H1 (cell line): Measurements from ENCODE around the gene FTSJ3. TPM values are rescaled to one million over a fixed set of nuclear protein-coding genes. Genes with fewer than 3 reads are reported as not detected.

Source experiments
- CTCF ChIA-PET: fragments of 300-600 bp; sonication (Branson Sonifier 250); formaldehyde crosslinking; loops from one replicate; lab custom pipeline; 2021; ENCODE audit not compliant: partially characterized antibody; lab: Charles Lee
- POLR2A ChIA-PET: fragments of 300-600 bp; sonication (Branson Sonifier 250); formaldehyde crosslinking; loops from one replicate; lab custom pipeline; 2021; ENCODE audit warnings: inconsistent platforms; ENCODE audit not compliant: partially characterized antibody; lab: Charles Lee
- DNase-seq, 2 experiments: peaks; one replicate each; pipeline versions ENCODE4 v3.0.0 to v3.0.0-alpha.2; 2010 to 2022; ENCODE audit warnings: low spot score in 2 of 2, low read depth in 1 of 2, mixed read lengths in 1 of 2
- FAIRE-seq: peaks from 2 replicates; lab custom pipeline; 2011; peaks lifted over from hg19 to GRCh38; lab: Jason Lieb, UNC
- H2AFZ ChIP-seq: 2 replicates; pipeline ENCODE4 v1.8.1; 2012; ENCODE audit warnings: low read length, inconsistent platforms
- H2AK5ac ChIP-seq: 2 replicates; pipeline ENCODE4 v1.6.1; 2013; ENCODE audit warnings: low read depth, low read length
- H2BK120ac ChIP-seq: replicated peaks from 2 replicates; pipeline ENCODE3; 2013; ENCODE audit warnings: low read depth, low read length, inconsistent platforms
- H2BK12ac ChIP-seq: 2 replicates; pipeline ENCODE4 v1.6.1; 2013; ENCODE audit warnings: low read depth, low read length
- H2BK15ac ChIP-seq: 2 replicates; pipeline ENCODE4 v1.6.1; 2013; ENCODE audit warnings: low read length
- H2BK20ac ChIP-seq: 2 replicates; pipeline ENCODE4 v1.6.1; 2013; ENCODE audit warnings: low read length
- H2BK5ac ChIP-seq: 2 replicates; pipeline ENCODE4 v1.6.1; 2013; ENCODE audit warnings: low read depth, low read length
- H3K14ac ChIP-seq: 2 replicates; pipeline ENCODE4 v1.6.1; 2013; ENCODE audit warnings: inconsistent platforms; ENCODE audit not compliant: insufficient read length
- H3K18ac ChIP-seq: 2 replicates; pipeline ENCODE4 v1.6.1; 2013; ENCODE audit warnings: low read length; ENCODE audit errors: extremely low read depth
- H3K23ac ChIP-seq: 2 replicates; pipeline ENCODE4 v1.6.1; 2013; ENCODE audit warnings: inconsistent platforms; ENCODE audit not compliant: insufficient read length
- H3K23me2 ChIP-seq: 2 replicates; pipeline ENCODE4 v1.6.1; 2013; ENCODE audit warnings: low read depth, low read length
- H3K27ac ChIP-seq: 2 replicates; pipeline ENCODE4 v1.6.1; 2011; ENCODE audit warnings: low read depth, low read length, inconsistent platforms
- H3K27me3 ChIP-seq, 4 experiments: replicated peaks in 1 of 4; 1 replicate in 1 of 4; 2 replicates in 3 of 4; pipeline versions ENCODE4 v1.6.1 to v1.8.1; 2011 to 2013; ENCODE audit warnings: low read length in 3 of 4, mild to moderate bottlenecking in 3 of 4, inconsistent platforms in 2 of 4, mixed read lengths in 2 of 4, moderate library complexity in 1 of 4; ENCODE audit not compliant: control insufficient read depth in 3 of 4, insufficient read depth in 3 of 4; ENCODE audit errors: extremely low read depth in 1 of 4
- H3K36me3 ChIP-seq, 4 experiments: 2 replicates each; pipeline versions ENCODE4 v1.6.1 to v1.8.1; 2011 to 2013; ENCODE audit warnings: mild to moderate bottlenecking in 4 of 4, low read length in 3 of 4, moderate library complexity in 2 of 4, control low read depth in 1 of 4, inconsistent platforms in 1 of 4; ENCODE audit not compliant: insufficient read depth in 4 of 4, control insufficient read depth in 2 of 4
- H3K4ac ChIP-seq: replicated peaks from 2 replicates; pipeline ENCODE3; 2013; ENCODE audit warnings: low read length, low read depth, mixed read lengths, inconsistent platforms; ENCODE audit not compliant: insufficient read length
- H3K4me1 ChIP-seq, 4 experiments: replicated peaks in 1 of 4; 1 replicate in 1 of 4; 2 replicates in 3 of 4; pipeline versions ENCODE4 v1.6.1 to v1.8.1; 2011 to 2013; ENCODE audit warnings: low read length in 3 of 4, inconsistent platforms in 2 of 4, mixed read lengths in 1 of 4; ENCODE audit not compliant: insufficient read depth in 4 of 4, control insufficient read depth in 3 of 4
- H3K4me2 ChIP-seq, 2 experiments: 2 replicates each; pipeline versions ENCODE4 v1.6.1 to v1.8.1; 2011 to 2013; ENCODE audit warnings: low read depth in 2 of 2, low read length in 2 of 2, control low read depth in 1 of 2, inconsistent platforms in 1 of 2, mild to moderate bottlenecking in 1 of 2; ENCODE audit not compliant: insufficient read depth in 1 of 2
- H3K4me3 ChIP-seq, 4 experiments: fragments of 200-600, 300-600 bp in 1 of 4; sonication (generic), shearing (Covaris generic), sonication (Bioruptor Twin) in 1 of 4; 2 replicates each; pipeline versions ENCODE4 v1.5.1 to v1.8.1; 2011 to 2016; ENCODE audit warnings: low read length in 4 of 4, low read depth in 3 of 4, control low read depth in 2 of 4, inconsistent platforms in 2 of 4, mild to moderate bottlenecking in 2 of 4, mixed read lengths in 1 of 4, moderate library complexity in 1 of 4; ENCODE audit not compliant: insufficient read depth in 2 of 4; ENCODE audit errors: extremely low read depth in 1 of 4
- H3K56ac ChIP-seq: replicated peaks from 2 replicates; pipeline ENCODE3; 2013; ENCODE audit warnings: low read depth, mild to moderate bottlenecking, mixed read lengths, low read length, inconsistent platforms; ENCODE audit not compliant: insufficient read length
- H3K79me1 ChIP-seq: 2 replicates; pipeline ENCODE4 v1.6.1; 2013; ENCODE audit warnings: low read depth, low read length, control low read depth
- H3K79me2 ChIP-seq, 2 experiments: 2 replicates each; pipeline versions ENCODE4 v1.6.1 to v1.8.1; 2012 to 2013; ENCODE audit warnings: low read length in 2 of 2, mild to moderate bottlenecking in 2 of 2, inconsistent platforms in 1 of 2; ENCODE audit not compliant: insufficient read depth in 2 of 2, control insufficient read depth in 1 of 2
- H3K9ac ChIP-seq, 4 experiments: replicated peaks in 1 of 4; 1 replicate in 1 of 4; 2 replicates in 3 of 4; pipeline versions ENCODE4 v1.6.1 to v1.8.1; 2011 to 2013; ENCODE audit warnings: low read depth in 3 of 4, low read length in 3 of 4, control low read depth in 2 of 4, mild to moderate bottlenecking in 2 of 4, moderate library complexity in 2 of 4, inconsistent platforms in 1 of 4; ENCODE audit errors: extremely low read depth in 1 of 4
- H3K9me3 ChIP-seq, 2 experiments: 2 replicates each; pipeline versions ENCODE4 v1.6.1 to v1.8.1; 2012 to 2013; ENCODE audit warnings: mild to moderate bottlenecking in 2 of 2, moderate library complexity in 2 of 2, control low read depth in 1 of 2, inconsistent platforms in 1 of 2, low read depth in 1 of 2, low read length in 1 of 2, mixed read lengths in 1 of 2; ENCODE audit not compliant: insufficient read depth in 2 of 2
- H4K20me1 ChIP-seq, 2 experiments: replicated peaks in 1 of 2; 2 replicates each; pipeline versions ENCODE3 to v1.8.1; 2011 to 2013; ENCODE audit warnings: inconsistent platforms in 2 of 2, low read length in 2 of 2, mild to moderate bottlenecking in 1 of 2; ENCODE audit not compliant: insufficient read depth in 2 of 2, control insufficient read depth in 1 of 2
- H4K5ac ChIP-seq: 2 replicates; pipeline ENCODE4 v1.6.1; 2013; ENCODE audit warnings: low read length, low read depth, mixed read lengths, inconsistent platforms; ENCODE audit not compliant: insufficient read length
- H4K8ac ChIP-seq: 2 replicates; pipeline ENCODE4 v1.8.0; 2013; ENCODE audit warnings: mild to moderate bottlenecking, moderate library complexity, low read length, inconsistent platforms; ENCODE audit not compliant: insufficient read depth; ENCODE audit errors: extremely low read depth
- H4K91ac ChIP-seq: replicated peaks from 2 replicates; pipeline ENCODE3; 2013; ENCODE audit warnings: low read length, mixed read lengths, inconsistent platforms; ENCODE audit not compliant: insufficient read length
- JUN ChIP-seq: IDR thresholded peaks from 2 replicates; pipeline ENCODE4 v1.6.1; 2011; ENCODE audit warnings: low read depth, mild to moderate bottlenecking, improper control_type of control experiment, low read length
- SAP30 ChIP-seq: fragments of 300-600 bp; sonication (generic); IDR thresholded peaks from 2 replicates; pipeline ENCODE4 v1.7.1; 2012; ENCODE audit warnings: low read length, moderate library complexity, mild to moderate bottlenecking, inconsistent platforms; ENCODE audit not compliant: insufficient read depth, insufficient replicate concordance
- WGBS, 2 experiments: shearing (Covaris generic) in 1 of 2; methylation state at CpG; one replicate each; pipeline versions ENCODE4 v1.1.6 to v1.1.7; 2013 to 2015; ENCODE audit warnings: low lambda C conversion rate in 2 of 2, mixed read lengths in 2 of 2, inconsistent platforms in 1 of 2, low coverage in 1 of 2, missing lambda C conversion rate in 1 of 2; ENCODE audit not compliant: insufficient replicate concordance in 2 of 2, insufficient coverage in 1 of 2, insufficient read length in 1 of 2; ENCODE audit errors: extremely low coverage in 1 of 2, missing lambda C conversion rate in 1 of 2; 5-methylcytosine and 5-hydroxymethylcytosine counted together
- polyA plus RNA-seq, 7 experiments: library from polyadenylated mRNA; depleted of rRNA in 3 of 7; stranded (reverse) in 5 of 7; unstranded in 2 of 7; fragments of >200 nt in 5 of 7; fragments of 200-250 nt in 2 of 7; gene quantifications; 1 replicate in 5 of 7; 2 replicates in 1 of 7; 4 replicates in 1 of 7; pipeline versions ENCODE4 v1.2.1 to v1.2.3, GENCODE V29; 2011 to 2013; ENCODE audit warnings: missing spikeins in 2 of 7, mixed read lengths in 2 of 7
- total RNA-seq: library from RNA; stranded (reverse); fragmentation: NEBNext Ultra II Directional; extraction: Animal tissue kit (Norgen Biotek cat#: 25700); gene quantifications from 2 replicates; pipeline ENCODE4 v1.2.1, GENCODE V29; 2021

The FTSJ3 gene
- total and polyA plus RNA-seq, 2 of the 8 experiments (the other 6 are each of a cell fraction or from before 2014, with no cell fraction given) = 42.7 to 77.2 TPM

DNA sequence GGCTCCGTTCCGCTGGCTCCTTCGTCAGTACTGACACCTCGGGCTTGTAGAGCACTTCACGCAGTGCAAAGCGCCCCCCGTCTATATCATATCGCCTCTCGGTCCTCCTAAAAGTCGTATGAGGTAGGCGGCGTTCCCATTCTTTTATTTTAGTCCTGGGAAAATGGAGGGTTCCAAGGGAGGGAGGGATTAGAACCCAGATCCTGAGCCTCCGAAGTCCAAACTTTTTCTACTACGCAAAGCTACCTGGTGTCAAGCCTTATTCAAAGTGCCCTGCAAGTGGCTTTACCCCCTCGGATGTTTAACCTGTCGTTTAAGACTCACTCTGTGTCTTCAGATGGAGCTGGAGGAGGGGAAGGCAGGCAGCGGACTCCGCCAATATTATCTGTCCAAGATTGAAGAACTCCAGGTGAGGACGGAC lies 348 bp upstream of the FTSJ3 start:
- TF ChIP-seq SAP30 (peak; percentile 55), JUN (no peak)
- TF ChIP-seq, all 59 proteins: peak for 1
- no peaks in the 10 kb centered on the region for H3K27me3 ChIP-seq
- peak overlapping the region; percentile 99 for H3K27ac ChIP-seq
- no peak for DNase-seq
- 0 out of 2 replicates have a peak overlapping the region, but pooled peaks have one; percentile 15 for H3K18ac ChIP-seq
- peaks cover 18% of the 10 kb centered on the region; the same call in 1 of the 2 replicates for H3K79me1 ChIP-seq
- no peak overlapping the region for H2BK15ac ChIP-seq
- peak overlapping the region; percentile 98; the same call in 1 of the 2 replicates for H4K8ac ChIP-seq
- CTCF ChIA-PET = interaction anchor here (0.6 to 1.8 kb wide), 11 partner anchors 9 to 1012 kb away, joined by 3 to 15 read pairs (median 3); no protein-coding TSS in a partner anchor
- H4K20me1 ChIP-seq = peaks cover 2 to 21% of the 10 kb centered on the region in 2 experiments
- H3K14ac ChIP-seq = no peak overlapping the region
- H2AK5ac ChIP-seq = no peak overlapping the region
- no peak overlapping the region for H2AFZ ChIP-seq
- no peak overlapping the region for H2BK120ac ChIP-seq
- H3K9me3 ChIP-seq = no peaks in the 10 kb centered on the region
- WGBS, 2 experiments = 6% methylated on average over 19 of the region's 19 CpGs; no CpG with 5 or more reads in 1 of the 2 experiments
- H3K4me2 ChIP-seq = peak overlapping the region; percentile 87 to 93
- no peak overlapping the region for H4K5ac ChIP-seq
- peak overlapping the region; percentile 96 for H2BK5ac ChIP-seq
- H3K23me2 ChIP-seq = peaks cover 8% of the 10 kb centered on the region
- no peak overlapping the region for H3K23ac ChIP-seq
- POLR2A ChIA-PET = interaction anchor here (0.8 to 32.3 kb wide), 9 partner anchors 4 to 276 kb away, joined by 3 to 593 read pairs (median 4); partner anchors contain the start of genes CCDC47, DDX42, FTSJ3 and PSMC5
- FAIRE-seq = no peak
- H3K4me1 ChIP-seq = peaks cover 0 to 3% (median 0%) of the 10 kb centered on the region in 4 experiments; a peak in 1 of 7 replicates
- peak overlapping the region; percentile 32 for H3K56ac ChIP-seq
- peak overlapping the region; percentile 76 to 99 (median 94) for H3K4me3 ChIP-seq
- no peak overlapping the region for H2BK20ac ChIP-seq
- H3K9ac ChIP-seq = peak overlapping the region; percentile 77 to 95 (median 90)
- H4K91ac ChIP-seq = peak overlapping the region; percentile 72
- peak overlapping the region; percentile 70 for H3K4ac ChIP-seq
- peaks cover 0 to 38% of the 10 kb centered on the region in 2 experiments; a peak in 3 of 4 replicates for H3K79me2 ChIP-seq
- peak overlapping the region; percentile 28; the same call in 1 of the 2 replicates for H2BK12ac ChIP-seq
- peaks cover 49 to 72% (median 66%) of the 10 kb centered on the region in 4 experiments for H3K36me3 ChIP-seq
